ENCODE results near the gene MBNL1.

The MBNL1 gene

GRCh38 chr3:152299249-152299976 is 30.7 kb downstream of the MBNL1 start:
- no peak for DNase-seq

DNA sequence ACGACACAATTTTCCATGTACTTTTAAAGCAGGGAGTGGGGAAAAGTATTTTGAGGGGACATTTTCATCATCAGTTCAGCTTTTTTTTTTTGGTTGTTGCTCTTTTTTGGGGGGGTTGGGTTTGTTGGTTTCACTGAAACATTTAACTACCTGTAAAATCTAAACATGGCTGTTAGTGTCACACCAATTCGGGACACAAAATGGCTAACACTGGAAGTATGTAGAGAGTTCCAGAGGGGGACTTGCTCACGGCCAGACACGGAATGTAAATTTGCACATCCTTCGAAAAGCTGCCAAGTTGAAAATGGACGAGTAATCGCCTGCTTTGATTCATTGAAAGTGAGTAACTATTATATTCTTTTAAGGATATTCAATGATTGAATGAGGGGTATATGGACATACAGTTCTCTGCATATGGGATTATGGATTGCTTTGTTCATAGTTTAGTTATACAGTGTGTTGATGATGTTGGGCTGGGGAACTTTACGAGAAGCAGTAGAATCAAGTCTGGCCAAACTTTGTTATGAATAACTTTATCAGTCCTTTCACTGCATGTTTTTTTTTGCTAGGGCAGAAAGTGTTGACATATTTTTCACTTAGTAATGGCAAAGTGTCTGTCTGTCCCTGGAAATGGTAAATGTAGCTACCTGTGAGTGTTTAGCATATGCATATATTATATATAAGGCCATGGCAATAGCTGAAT is 31.5 kb downstream of the MBNL1 start:
- no peak for DNase-seq

DNA sequence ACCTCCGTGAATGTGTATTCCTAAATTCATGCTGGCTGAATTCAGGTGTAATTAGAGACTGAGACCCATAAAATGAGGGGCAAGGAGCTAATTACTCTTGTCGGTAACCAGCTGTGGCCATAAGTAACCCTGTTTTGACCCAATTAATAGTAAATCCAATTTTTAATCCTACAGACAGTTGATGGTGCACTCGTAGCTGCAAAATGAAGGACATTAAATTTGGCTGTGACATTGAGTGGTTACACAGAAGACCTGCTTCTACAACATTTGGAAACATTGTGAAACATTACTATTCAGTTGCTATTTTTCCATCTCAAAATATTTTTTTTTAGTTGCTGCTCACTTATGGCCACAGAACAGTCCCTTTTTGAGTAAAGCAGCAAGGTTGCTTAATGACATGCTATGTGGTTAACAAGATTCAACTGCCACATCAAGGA is 33.0 kb downstream of the MBNL1 start:
- DNase-seq = peak; percentile 61

- DNase-seq = peak; percentile 52
These were observed 33.8 kb downstream of the MBNL1 start for GRCh38 chr3:152302521-152303021.

GRCh38 chr3:152304160-152304559 is 35.4 kb downstream of the MBNL1 start:
- no peak for DNase-seq

GRCh38 chr3:152305075-152305474 is 36.3 kb downstream of the MBNL1 start:
- no peak for DNase-seq

DNA sequence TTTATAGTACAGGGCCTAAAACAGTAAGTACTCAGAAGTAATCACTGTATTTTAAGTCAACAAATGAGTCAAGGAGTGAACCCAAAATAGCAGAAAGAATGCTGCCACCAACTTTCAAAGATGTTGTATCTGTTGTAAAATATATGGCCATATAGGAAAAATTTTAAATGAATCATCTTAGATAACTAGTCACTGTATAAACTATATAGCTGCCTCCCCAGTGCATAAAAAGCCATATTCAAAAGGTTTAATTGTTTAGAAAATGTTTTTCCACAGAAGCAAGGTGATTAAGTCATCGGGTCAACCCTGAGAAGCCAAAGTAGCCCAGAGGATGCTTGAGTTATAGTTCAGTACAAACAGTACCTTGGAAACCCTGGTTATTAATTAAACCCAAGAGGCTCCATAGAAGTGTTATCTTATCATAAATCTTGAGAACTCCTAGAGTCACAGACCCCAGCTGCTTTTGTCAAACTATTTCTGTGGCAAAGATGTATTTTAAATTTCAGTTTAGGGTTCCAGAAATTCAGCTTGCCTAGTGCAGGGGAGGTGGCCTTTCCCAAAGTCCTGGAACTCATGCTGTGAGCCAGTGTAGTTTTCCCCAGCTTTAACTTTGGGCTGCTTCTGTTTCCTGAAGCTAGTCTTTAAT is 39.2 kb downstream of the MBNL1 start:
- DNase-seq = no peak

DNA sequence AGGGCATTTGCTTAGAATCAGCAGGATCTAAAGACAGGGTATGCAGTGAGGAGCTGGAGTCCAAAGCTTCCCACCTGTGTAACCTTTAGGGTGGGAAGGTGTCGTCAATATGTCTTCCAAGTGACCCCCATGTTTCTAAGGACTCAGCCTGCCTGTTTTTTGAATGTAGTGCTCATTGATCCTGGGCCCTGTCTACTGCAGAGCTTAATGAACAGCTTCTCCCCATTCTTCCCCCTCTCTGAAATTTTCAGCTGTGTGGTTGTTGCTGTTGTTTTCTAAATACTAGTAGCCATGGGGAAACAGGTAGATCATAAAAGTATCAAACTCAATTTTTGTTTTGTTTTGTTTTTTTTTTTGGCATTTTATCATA is 39.7 kb downstream of the MBNL1 start:
- no peak for DNase-seq

GRCh38 chr3:152309031-152309430 is 40.3 kb downstream of the MBNL1 start:
- DNase-seq = no peak

DNA sequence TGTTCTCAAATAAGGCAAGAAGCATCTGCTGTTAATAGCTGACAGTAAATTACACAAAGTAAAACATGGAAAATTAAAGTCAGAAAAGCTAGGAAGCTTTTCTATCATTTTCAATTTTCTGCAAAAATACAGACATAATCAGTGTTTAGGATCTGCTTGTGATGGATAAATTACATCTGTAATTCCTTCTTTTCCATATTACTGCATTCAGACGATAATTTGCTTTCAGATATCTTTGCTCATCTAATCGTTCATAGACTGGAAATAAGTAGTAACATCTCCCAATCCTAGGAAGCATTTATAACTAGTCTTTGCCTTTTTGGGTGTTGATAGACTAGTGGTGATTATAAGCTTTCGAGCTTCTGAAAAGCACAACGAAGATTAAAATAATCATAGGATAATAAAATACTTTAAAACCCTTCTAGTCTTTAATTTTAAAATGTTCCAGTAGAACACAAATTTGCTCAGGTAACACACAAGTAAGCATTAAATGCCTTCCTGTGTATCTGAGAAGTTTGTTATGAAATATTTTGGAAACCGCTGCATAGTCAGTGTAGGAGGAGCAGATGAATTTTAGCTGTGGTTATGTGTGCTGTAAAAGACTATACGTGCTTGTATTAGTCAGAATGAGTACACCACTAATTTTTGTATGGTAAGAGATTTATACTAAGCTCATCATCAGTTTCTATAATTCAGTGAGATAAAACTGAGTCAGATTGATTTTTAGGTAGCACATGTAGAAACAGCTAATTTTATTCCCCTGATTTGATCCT is 41.0 kb downstream of the MBNL1 start:
- DNase-seq = no peak

- DNase-seq = no peak
These were observed 44.7 kb downstream of the MBNL1 start for GRCh38 chr3:152313430-152313829.

DNA sequence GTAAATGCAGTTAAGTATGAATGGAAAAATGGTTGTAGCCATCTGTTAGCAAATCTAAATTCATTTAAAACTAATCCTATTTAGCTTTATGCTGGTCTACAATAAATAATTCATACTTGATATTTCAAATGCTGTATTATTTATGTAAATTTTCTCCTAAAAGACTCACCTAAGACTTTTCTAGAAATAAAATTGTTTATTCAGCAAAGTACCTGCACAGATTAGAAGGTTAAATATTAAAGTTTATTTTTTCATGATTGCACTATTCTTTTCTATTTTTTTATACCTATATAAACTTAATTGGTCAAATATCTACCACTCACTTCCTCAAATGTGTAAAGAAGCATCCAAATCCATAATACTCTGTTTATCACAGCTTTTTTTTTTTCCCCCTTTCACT is 45.2 kb downstream of the MBNL1 start:
- no peak for DNase-seq

DNA sequence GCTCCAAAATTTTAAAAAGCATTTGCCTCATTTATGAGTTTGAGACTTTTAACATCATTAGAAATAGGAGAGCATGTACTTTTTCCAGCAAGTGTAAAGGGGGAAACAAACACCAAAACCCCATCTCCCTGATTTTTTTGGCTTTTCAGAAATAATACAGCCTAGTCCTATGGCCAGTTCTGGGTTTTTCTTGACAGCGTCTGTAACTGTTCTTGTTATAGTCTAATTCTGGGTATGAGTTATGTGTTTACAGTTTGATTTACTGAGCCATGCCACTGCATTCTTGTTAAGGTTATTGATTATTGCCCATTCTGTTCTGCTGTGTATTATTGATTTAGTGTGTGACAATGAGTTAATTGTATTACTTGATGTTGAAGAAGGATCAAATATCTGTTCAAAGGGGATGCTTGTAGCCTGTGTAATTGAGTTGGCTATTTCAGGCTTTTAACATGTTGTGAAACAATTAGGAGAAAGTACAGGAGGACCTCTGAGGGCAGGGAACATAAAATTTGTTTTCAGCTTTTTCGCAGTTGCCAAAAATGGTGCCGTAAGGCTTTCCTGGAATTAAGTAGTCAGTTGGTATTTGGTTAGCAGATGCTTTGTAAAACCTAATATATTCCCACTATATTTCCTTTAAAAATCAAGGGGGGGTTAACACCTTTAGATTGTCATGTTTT is 46.1 kb downstream of the MBNL1 start:
- no peak for DNase-seq

- no peak for DNase-seq
These were observed 46.9 kb downstream of the MBNL1 start for GRCh38 chr3:152315623-152316022.

DNA sequence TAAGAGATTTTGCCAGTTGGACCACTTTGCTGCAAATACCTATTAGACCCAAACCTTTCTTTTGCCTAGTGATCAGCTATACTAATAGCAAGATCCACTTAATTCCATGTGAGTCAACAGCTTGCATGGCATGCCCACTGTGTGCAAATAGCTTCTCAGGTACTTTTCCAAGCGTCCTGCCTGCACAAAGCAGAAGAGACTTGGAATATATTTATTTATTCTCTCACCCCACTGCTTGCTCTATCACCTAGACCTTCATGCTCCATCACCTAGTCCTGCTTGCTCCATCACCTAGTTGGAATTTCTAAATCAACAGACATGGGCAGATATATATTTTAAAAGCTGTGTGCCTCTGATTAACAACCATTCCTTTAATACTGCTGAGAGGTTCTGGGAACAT is 47.6 kb downstream of the MBNL1 start:
- DNase-seq = no peak

DNA sequence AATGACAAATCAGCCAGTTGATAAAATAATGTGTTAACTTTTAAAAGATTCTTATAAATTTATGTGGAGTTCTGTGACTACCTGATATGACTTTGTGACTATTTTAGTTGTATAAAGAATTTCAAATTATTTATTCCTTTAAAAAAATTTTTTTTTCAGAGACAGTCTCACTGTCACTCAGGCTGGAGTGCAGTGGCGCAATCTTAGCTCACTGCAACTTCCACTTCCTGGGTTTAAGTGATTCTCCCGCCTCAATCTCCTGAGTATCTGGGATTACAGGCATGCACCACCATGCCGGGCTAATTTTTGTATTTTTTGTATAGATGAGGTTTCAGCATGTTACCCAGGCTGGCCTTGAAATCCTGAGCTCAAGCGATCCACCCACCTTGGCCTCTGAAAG is 48.5 kb downstream of the MBNL1 start:
- no peak for DNase-seq

DNA sequence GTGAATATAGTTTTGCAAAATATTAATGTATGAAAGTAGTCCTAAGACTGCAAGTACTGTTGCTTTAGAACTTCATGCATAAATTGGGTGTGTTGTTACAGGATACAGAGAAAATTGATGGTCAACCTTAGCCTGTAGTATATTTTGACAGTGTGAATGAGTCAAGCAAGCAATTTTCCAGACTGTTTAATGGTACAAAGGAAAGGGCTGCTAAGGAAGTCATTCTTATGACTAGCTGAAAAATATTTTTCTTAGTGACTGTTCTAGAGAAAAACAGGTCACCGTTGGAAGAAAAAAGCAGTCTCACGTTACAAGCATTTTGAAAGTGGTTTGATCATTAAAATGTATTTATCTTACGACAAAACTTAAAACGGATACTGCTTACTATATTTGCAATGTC is 49.2 kb downstream of the MBNL1 start:
- DNase-seq = no peak

GRCh38 chr3:152318512-152318911 is 49.8 kb downstream of the MBNL1 start:
- DNase-seq = no peak

- no peak for DNase-seq
These were observed 50.5 kb downstream of the MBNL1 start for GRCh38 chr3:152319256-152319655.

DNA sequence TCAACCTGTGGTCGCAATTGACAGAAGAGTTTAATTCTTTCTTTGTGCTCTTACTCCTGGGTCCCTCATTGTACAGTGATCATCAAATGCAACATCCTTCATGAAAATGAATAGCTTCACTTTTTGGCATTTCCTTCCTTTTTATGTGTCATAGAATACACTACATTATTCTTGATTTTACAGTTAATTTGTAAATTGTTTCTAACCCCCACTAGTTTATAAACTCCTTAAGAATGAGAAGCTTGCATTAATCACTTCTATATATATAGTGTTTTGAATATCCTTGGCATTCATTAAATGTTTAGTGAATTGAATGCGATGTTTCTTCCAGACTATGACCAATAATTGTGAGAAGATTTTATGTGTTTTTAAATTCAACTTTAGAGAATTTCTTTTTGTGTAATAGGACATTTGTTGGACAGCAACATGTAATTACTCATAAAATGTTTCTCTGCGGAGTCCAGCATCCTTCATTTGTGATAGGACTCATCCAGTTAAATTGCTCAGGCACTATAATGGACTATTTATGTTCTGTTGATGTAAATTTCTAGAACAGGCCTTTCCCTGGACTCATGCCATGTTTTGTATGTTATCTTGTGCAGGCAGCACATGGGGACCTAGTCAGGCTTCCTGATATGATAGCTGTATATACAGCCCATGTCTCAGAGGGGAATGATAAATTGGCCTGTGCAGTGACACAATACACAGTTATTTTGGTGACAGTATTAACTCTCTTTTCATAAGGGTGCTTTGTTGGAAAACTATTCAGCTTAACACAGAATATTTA is 51.3 kb downstream of the MBNL1 start:
- peak; percentile 48 for DNase-seq

- DNase-seq = peak; percentile 43
These were observed 52.6 kb downstream of the MBNL1 start for GRCh38 chr3:152321200-152321954.

Data from NCI-H1105 treated with DMSO at 0.1 percent for 48 hours (cell line).